Measurements from ENCODE around the gene CLIC4.

GRCh38 chr1:24776821-24777220 lies 31.6 kb downstream of the CLIC4 start:
- TF ChIP-seq CTCF (optimal IDR thresholded peaks at IDR 0.05 in 1 of 3, IDR thresholded peaks at IDR 0.05 in 1 of 3, conservative IDR thresholded peaks at IDR 0.05 in 1 of 3; ENCODE audit: extremely low read depth in 1 of 3, insufficient read depth in 2 of 3, low read length in 3 of 3) (no peak), EZH2 (IDR thresholded peaks at IDR 0.05; ENCODE audit: low read length) (no peak)

Measured in keratinocyte (primary cell).